Omental fat pad (tissue), 4 donors: ENCODE results near the gene DDX21. TPM values are rescaled to one million over a fixed set of nuclear protein-coding genes. Genes with fewer than 3 reads are reported as not detected.
"Not testable (repeated sequence)": the region's sequence is repeated elsewhere in the genome, so short reads cannot be mapped to it uniquely, and the experiment has no call there.

Source experiments
- ATAC-seq: fragments of 150-250 bp; one replicate; pipeline ENCODE4 v1.9.1; 2016; ENCODE audit warnings: mild to moderate bottlenecking, moderate library complexity; ENCODE audit not compliant: low FRiP score
- DNase-seq: peaks from one replicate; pipeline ENCODE4 v3.0.0-alpha.2; 2019; ENCODE audit warnings: low spot score
- small RNA-seq: library from RNA; depleted of rRNA; stranded (forward); fragments of <200 nt; gene quantifications from one replicate; pipeline ENCODE3, GENCODE V24; 2016
- total RNA-seq, 4 donors: library from RNA; depleted of rRNA; stranded (reverse); fragments of >200 nt; gene quantifications; one replicate each; pipeline ENCODE4 v1.1.0, GENCODE V29; 2016
- TF ChIP-seq, protein P1 (sequence below), 3 donors: fragments of 450-650 bp; IDR thresholded peaks; one replicate each; pipeline ENCODE4 v1.5.1; 2016 to 2017; ENCODE audit warnings: antibody characterized with exemption in 3 of 3, mild to moderate bottlenecking in 3 of 3, moderate library complexity in 2 of 3

Gene DDX21
- total RNA-seq, 4 donors from 2014 or later, result 46.0 to 340 (median 92.6) TPM

- ATAC-seq (no peak), DNase-seq (no peak)
- TF ChIP-seq, protein P1, sequence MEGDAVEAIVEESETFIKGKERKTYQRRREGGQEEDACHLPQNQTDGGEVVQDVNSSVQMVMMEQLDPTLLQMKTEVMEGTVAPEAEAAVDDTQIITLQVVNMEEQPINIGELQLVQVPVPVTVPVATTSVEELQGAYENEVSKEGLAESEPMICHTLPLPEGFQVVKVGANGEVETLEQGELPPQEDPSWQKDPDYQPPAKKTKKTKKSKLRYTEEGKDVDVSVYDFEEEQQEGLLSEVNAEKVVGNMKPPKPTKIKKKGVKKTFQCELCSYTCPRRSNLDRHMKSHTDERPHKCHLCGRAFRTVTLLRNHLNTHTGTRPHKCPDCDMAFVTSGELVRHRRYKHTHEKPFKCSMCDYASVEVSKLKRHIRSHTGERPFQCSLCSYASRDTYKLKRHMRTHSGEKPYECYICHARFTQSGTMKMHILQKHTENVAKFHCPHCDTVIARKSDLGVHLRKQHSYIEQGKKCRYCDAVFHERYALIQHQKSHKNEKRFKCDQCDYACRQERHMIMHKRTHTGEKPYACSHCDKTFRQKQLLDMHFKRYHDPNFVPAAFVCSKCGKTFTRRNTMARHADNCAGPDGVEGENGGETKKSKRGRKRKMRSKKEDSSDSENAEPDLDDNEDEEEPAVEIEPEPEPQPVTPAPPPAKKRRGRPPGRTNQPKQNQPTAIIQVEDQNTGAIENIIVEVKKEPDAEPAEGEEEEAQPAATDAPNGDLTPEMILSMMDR (IDR thresholded peaks at IDR 0.05), result no peak
Measured at GRCh38 chr10:69010151-69010640, 54.2 kb downstream of the DDX21 start.

GRCh38 chr10:69012778-69013177, 56.8 kb downstream of the DDX21 start:
- ATAC-seq, DNase-seq: not testable (repeated sequence)

DNA sequence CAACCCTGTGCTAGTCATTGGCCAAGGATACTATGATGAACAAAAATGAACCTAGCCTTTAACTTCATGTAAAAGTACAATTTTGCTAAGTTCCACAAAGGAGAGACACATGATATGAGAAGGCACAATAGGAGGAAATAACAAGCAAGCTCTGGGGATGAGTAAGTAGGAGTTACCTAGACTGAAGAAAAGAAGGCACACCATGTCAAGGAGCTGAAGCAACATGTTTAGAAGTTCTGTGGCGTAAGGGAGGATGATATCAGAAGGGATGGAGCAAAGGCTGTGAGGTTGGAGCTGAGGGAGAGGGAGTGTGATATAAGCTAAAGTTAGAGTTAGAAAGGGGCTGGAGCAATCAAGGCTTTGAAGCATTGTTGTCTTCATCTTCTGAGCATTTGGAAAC, 58.2 kb downstream of the DDX21 start:
- TF ChIP-seq, protein P1 (IDR thresholded peaks at IDR 0.05), result no peak
- ATAC-seq (no peak), DNase-seq (no peak)

DNA sequence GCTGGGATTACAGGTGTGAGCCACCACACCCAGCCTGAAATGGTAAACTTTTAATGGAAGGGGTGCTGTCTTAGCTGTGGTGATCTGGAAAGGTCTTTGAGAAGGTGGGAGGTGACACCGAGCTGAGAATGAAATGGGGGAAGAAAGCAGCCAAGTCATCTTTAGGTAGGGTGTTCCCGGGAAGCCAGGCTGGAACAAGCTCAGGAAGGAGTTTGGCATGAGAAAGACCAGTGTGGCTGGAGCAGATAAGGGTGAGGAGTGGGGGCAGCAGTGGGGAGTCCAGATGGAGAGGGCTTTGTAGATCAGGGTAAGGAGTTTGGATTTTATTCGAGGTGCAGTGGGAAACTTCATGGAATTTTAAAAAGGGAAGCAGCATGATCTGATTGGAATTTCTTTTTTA, 62.6 kb downstream of the DDX21 start:
- TF ChIP-seq, protein P1 (IDR thresholded peaks at IDR 0.05), result no peak
- ATAC-seq (no peak), DNase-seq (no peak)

DNA sequence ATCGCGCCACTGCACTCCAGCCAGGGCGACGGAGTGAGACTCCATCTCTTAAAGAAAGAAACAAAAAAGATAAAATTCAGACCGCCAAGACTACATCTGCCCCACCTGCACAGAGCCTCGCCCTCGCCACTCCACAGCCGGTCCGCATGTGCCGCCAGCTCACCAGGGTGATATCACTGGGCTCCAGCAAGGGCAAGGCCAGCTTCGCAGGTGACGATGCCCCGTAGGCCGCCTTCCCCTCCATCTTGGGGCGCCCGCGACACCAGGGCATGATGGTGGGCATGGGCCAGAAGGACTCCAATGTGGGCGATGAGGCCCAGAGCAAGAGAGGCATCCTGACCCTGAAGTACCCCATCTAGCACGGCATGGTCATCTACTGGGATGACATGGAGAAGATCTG, 66.6 kb downstream of the DDX21 start:
- TF ChIP-seq, protein P1 (IDR thresholded peaks at IDR 0.05), result no peak
- ATAC-seq, result no peak

DNA sequence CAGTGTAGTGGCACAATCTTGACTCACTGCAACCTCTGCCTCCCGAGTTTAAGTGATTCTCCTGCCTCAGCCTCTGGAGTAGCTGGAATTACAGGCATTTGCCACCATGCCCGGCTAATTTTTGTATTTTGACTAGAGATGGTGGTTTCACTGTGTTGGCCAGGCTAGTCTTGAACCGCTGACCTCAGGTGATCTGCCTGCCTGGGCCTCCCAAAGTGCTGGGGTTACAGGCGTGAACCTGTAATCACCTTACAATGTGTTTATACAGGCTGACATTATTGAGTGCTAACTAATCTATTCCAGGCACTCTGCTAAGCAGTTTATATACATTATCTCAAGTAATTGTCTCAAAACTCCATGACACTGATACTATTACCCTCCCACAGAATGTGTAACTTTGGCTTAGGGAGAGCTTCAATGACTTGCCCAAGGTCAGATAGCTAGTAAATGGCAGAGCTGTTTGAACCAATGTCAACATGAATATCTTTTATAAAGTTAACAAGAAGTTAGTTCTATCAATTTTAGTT, 69.5 kb downstream of the DDX21 start:
- no peak for ATAC-seq
- TF ChIP-seq, protein P1 (IDR thresholded peaks at IDR 0.05), result no peak

More for the DNA sequence above, 66.6 kb downstream of the DDX21 start:
- no peak for DNase-seq

GRCh38 chr10:69033256-69033655, 77.3 kb downstream of the DDX21 start:
- TF ChIP-seq, protein P1 (IDR thresholded peaks at IDR 0.05), result no peak
- DNase-seq (no peak), ATAC-seq (no peak)

More for the DNA sequence above, 69.5 kb downstream of the DDX21 start:
- DNase-seq, result no peak

Small RNA genes within 50 kb of the gene (small RNA-seq; reads per million reads assigned to genes)
- gene RNU6-571P, result not detected

Other genes with a start within 250 kb of the DDX21 start
- 10 to 100 TPM; 46.1 to 64.8 (median 53.1) TPM for gene CCAR1, start 234.9 kb upstream of the DDX21 start, total RNA-seq
- 10 to 100 TPM in 1 of 4 donors, 1 to 10 TPM in 3; 3.2 to 16.0 (median 5.0) TPM for gene STOX1, start 128.6 kb upstream of the DDX21 start, total RNA-seq
- 10 to 100 TPM; 25.4 to 39.0 (median 30.1) TPM for gene DDX50, start 54.9 kb upstream of the DDX21 start, total RNA-seq
- 10 to 100 TPM; 25.0 to 36.4 (median 34.7) TPM for gene KIFBP, start 32.6 kb downstream of the DDX21 start, total RNA-seq
- 100 to 1,000 TPM; 289 to 481 (median 419) TPM for gene SRGN, start 131.9 kb downstream of the DDX21 start, total RNA-seq
- 10 to 100 TPM; 35.5 to 46.8 (median 37.1) TPM for gene VPS26A, start 168.0 kb downstream of the DDX21 start, total RNA-seq
- 10 to 100 TPM; 13.7 to 50.6 (median 22.0) TPM for gene SUPV3L1, start 224.1 kb downstream of the DDX21 start, total RNA-seq